NCI-H2196 treated with DMSO at 0.1 percent for 48 hours (cell line): Measurements from ENCODE around the gene NHERF2.
A peak's percentile ranks its signal among the peaks of the same experiment; 100 is the strongest.

Experiments used
- DNase-seq: peaks from one replicate; lab custom pipeline; 2025; ENCODE audit not compliant: unreplicated experiment; lab: John Stamatoyannopoulos, UW

The NHERF2 gene

GRCh38 chr16:2026461-2027023, at the start of gene NHERF2:
Gene NHERF2, plus strand, starts transcription at chr16:2026902. Its CDS starts 104 bp downstream, at chr16:2027006.
- DNase-seq, result no peak

DNA sequence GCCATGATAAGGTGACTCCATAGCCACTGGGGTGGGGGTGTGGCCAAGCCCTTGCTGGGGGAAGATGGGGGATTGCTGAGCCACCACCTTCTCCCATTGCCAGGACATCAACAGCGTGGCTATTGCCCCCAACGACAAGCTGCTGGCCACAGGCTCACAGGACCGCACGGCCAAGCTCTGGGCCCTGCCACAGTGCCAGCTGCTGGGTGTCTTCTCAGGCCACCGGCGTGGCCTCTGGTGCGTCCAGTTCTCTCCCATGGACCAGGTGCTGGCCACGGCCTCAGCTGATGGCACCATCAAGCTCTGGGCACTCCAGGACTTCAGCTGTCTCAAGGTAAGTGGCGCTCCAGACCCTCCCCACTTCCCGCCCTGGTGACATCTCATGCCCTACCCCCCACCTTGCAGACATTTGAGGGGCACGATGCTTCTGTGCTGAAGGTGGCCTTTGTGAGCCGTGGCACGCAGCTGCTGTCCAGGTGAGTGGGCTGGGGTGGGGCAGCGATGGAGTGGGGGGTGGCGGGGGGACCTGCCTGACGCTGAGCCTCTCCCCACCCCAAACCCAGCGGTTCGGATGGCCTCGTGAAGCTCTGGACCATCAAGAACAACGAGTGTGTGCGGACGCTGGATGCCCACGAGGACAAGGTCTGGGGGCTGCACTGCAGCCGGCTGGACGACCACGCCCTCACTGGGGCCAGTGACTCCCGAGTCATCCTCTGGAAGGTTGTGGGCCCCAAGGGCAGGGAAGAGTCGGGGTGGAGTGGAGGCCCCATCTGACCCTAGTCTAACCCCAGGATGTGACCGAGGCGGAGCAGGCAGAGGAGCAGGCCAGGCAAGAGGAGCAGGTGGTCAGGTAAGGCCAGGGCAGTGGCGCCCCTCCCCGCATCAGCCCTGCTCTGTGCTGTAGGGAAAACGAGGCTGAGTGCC, 49.5 kb upstream of the NHERF2 start:
- DNase-seq, result no peak

- no peak for DNase-seq
Measured at GRCh38 chr16:1977875-1978268, 48.8 kb upstream of the NHERF2 start.

DNA sequence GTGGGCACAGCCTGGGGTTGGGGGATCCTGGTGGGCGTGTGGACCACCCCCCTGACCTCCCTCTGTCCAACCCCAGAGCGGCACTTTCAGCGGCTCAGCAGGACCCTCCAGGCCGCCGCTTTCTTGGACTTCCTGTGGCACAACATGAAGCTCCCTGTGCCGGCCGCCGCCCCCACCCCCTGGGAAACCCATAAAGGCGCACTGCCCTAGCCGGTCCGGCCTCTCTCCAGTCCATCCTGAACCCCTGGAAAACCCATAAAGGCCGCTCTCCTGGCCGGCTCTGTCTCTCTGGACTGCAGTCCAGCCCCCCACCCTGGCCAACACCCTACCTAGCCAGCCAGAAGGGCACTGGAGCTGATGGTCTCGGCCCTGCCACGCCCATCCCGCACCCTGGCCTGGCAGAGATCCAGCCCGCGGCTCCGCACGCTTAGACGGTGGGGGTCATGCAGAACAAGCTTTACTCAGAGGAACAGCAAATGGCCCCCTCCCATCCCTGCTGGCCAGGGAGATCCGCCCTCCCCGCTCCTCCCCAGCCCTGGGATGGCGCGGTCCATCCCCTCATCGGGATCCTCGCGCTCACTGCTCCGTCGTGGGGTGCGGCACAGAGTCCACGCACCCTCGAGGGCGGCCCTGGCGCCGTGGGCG, 48.1 kb upstream of the NHERF2 start:
- DNase-seq, result no peak

GRCh38 chr16:1979271-1980029, 47.3 kb upstream of the NHERF2 start:
- peak; percentile 82 for DNase-seq

DNA sequence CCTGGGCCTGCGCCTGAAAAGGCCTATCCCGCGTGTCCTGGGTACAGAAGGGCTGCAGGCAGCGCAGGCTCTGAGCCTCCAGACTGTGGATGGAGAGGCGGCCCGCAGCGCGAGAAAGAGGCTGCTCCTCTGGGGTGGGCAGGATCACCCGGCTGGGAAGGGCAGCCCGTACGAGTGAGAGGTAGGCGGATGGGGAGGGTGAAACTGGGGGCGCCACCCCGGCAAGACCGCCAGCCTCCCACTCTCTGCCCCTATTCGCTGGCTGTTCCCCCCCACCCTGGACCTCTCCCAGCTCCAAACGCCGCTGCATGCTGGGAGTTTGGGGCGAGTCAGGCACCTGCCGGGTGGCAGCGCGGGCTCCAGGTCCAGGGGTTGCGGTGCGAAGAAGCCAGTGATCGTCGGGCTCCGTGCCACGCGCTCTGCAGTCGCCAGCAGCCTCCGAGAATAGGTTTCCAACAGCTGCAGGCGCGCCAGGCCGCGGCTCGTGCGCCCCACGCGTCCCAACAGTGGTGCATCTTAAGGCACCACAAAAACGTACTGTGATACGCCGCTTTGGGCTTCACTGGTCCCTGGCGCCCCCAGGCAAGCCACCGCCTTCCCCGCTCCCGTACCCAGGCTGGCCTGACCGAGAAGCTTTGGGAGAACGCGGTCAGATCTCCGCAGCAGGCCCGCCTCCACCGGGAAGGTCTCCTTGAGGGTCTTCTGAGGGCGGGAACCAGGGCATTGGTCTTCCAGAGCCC, 46.5 kb upstream of the NHERF2 start:
- no peak for DNase-seq

DNA sequence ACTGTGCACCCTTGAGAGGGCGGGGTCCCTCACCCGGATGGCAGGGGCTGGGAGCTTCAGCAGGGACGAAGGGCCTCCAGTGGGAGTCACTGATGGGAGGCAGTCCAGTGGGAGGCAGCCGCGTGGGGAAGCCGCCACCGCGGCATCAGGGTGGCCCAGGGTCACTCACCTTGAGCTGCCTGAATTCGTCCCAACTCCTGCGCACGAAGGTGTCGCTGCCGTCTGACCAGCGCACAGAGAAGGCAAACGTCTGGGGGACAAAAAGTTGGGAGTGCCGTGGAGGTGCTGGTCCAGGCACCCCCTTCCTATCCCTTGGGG, 46.0 kb upstream of the NHERF2 start:
- no peak for DNase-seq

GRCh38 chr16:1981398-1981836, 45.3 kb upstream of the NHERF2 start, which contains the start of gene NOXO1:
Gene NOXO1, minus strand, starts transcription at chr16:1981469. Its CDS starts 290 bp downstream, at chr16:1981179.
- no peak for DNase-seq

DNA sequence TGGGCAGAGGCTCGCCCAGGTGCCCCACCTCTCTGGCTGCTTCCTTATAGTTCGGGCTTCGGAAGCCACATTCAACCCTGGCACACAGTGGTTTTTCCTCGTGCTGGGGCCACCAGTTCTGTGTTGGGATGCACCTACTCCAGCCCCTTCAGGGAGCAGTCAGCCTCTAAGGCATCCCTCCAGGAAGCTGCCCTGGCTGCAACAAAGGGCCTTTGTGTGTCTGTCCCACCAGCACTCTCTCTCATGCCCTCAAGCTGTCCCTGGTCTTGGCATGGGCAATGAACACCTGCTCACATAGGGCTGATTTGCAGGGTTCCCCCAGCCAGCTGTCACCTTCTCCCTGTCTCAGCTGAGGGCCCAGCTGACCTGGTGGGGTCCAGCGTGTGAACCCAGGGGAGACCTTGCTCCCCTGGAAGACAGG, 44.7 kb upstream of the NHERF2 start:
- DNase-seq, result peak; percentile 80

DNA sequence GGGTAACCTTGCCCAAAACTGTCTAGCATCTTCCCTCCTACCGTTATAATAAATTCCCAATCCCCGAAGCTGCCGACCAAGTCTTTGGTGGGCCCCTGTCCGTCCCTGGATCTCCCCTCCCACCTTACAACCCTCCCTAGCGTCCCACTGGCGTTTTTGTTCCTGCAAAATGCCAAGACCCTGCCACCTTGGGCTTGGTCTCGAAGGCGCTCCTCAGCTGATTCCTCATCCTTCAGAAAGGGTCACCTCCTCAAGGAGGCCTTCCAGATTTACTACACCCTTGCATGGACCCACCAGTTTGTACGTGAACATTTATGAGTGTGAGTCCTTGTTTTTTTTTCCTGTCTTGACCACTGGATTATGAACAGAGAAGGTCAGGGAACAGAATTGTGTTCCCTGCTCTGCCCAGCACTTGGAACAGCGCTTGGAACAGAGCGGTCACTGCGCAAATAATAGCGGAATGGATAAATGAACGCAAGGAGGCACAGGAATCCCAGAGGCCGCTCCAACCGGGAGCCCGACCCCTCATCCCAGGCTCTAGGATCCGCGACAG, 43.6 kb upstream of the NHERF2 start:
- no peak for DNase-seq

- peak; percentile 86 for DNase-seq
Measured at GRCh38 chr16:1983544-1984346, 43.0 kb upstream of the NHERF2 start, which contains the start of gene GFER. Gene GFER, plus strand, starts transcription at chr16:1984193. Its CDS starts 26 bp downstream, at chr16:1984219.

- DNase-seq, result no peak
Measured at GRCh38 chr16:1984347-1985225, 42.1 kb upstream of the NHERF2 start.

DNA sequence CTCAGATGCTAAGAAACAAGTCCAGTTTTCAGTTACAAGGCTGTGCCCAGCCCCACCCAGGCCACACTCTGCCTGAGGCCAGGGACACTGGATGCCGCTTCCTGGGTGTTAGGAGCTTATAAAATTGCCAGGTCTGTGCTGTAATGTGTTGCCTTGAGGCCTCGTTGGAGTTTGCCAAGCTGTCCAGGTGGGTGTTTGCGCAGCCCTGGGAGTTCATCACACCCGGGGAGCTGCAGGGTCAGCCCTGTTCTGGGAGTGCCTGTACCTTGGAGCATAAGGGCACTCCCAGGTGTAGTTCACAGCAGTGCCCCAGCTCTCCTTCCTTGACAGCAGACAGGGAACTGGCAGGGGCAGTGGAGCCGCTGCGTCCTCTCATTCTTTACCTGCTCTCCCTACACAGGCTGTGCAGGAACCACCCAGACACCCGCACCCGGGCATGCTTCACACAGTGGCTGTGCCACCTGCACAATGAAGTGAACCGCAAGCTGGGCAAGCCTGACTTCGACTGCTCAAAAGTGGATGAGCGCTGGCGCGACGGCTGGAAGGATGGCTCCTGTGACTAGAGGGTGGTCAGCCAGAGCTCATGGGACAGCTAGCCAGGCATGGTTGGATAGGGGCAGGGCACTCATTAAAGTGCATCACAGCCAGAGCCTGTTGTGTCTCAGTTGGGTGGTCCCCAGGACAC, 41.1 kb upstream of the NHERF2 start:
- no peak for DNase-seq

DNA sequence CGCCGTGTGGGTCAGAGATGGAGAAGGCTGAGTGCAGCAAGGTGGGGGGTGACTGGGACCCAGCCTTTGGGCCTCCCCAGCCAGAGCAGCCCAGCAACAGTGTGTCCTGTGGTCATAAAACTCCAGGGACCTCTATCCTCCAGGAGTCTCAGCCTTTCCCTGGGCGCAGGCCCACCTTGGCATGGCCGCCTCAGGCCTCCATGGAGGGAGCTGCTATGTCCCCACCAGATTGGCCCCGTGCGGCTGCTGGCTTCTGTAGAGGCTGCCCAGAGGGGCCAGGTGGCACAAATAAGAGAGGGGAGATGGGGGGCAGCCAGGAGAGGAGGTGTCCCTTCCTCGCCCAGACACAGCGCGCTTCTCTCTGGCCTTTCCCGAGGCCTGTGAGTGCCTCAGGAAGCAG, 39.5 kb upstream of the NHERF2 start:
- no peak for DNase-seq

GRCh38 chr16:1989209-1990100, 37.2 kb upstream of the NHERF2 start, which contains the start of gene SYNGR3:
Gene SYNGR3, plus strand, starts transcription at chr16:1989970. Its CDS starts 133 bp downstream, at chr16:1990103.
- peak; percentile 15 for DNase-seq

- DNase-seq, result no peak
Measured at GRCh38 chr16:1990101-1990350, 36.7 kb upstream of the NHERF2 start.
